ENCODE results near the gene JMJD1C.
"Not testable (repeated sequence)": the region's sequence is repeated elsewhere in the genome, so short reads cannot be mapped to it uniquely, and the experiment has no call there.

The JMJD1C gene

GRCh38 chr10:63313066-63313717 is 152.6 kb downstream of the JMJD1C start:
- TF ChIP-seq CTCF (IDR thresholded peaks at IDR 0.05; ENCODE audit: borderline replicate concordance, control extremely low read depth, extremely low read depth, insufficient read depth, missing control alignments): no peak
- DNase-seq (ENCODE audit: low spot score): no peak
- in situ Hi-C loops (cut with MboI; ENCODE audit: low sequenced_read_pairs, unreplicated experiment): no loop called here

DNA sequence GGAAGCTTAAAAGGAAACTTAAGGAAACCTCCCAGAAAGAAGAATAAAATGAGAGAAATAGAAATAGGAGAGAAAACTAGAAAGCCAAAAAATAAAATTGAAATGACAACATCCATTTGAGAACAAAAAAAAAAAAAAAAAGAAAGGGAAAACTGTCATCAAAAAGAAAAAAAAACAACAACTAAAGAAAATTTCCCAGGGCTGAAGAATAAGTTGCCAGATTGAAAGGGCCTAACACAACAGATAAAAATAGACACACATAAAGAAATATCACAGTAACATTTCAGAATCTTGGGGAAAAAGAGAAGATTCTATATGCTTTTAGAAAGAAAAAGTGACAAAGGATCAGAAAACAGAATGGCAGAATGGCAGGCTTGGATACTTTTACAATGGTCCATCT is 157.1 kb downstream of the JMJD1C start:
- no peak for TF ChIP-seq CTCF (IDR thresholded peaks at IDR 0.05; ENCODE audit: borderline replicate concordance, control extremely low read depth, extremely low read depth, insufficient read depth, missing control alignments)
- no peak for DNase-seq (ENCODE audit: low spot score)
- in situ Hi-C loops (cut with MboI; ENCODE audit: low sequenced_read_pairs, unreplicated experiment): no loop called here

DNA sequence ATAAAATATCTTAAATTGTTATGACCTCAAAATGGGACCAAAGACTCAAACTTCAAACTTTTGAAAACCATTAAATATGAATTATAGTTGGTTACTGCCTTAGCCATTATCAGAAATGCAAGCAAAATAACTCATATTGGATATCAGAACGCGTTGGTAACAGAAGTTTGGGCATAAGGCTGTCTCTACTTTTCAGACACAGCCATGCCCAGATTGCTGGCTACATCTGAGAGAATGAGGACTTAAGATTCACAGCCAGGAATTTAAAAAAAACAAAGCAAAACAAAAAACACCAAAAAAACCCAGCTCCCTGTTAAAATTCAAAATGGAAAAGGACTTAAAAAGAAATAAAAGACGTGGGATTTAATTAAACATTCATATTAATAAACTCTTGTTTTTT is 161.6 kb downstream of the JMJD1C start:
- TF ChIP-seq CTCF (IDR thresholded peaks at IDR 0.05; ENCODE audit: borderline replicate concordance, control extremely low read depth, extremely low read depth, insufficient read depth, missing control alignments): no peak
- in situ Hi-C loops (cut with MboI; ENCODE audit: low sequenced_read_pairs, unreplicated experiment): no loop called here
- DNase-seq (ENCODE audit: low spot score): no peak

- DNase-seq (ENCODE audit: low spot score): no peak
- TF ChIP-seq CTCF (IDR thresholded peaks at IDR 0.05; ENCODE audit: borderline replicate concordance, control extremely low read depth, extremely low read depth, insufficient read depth, missing control alignments): no peak
- in situ Hi-C loops (cut with MboI; ENCODE audit: low sequenced_read_pairs, unreplicated experiment): no loop called here
Measured at GRCh38 chr10:63300801-63301200, 165.0 kb downstream of the JMJD1C start.

DNA sequence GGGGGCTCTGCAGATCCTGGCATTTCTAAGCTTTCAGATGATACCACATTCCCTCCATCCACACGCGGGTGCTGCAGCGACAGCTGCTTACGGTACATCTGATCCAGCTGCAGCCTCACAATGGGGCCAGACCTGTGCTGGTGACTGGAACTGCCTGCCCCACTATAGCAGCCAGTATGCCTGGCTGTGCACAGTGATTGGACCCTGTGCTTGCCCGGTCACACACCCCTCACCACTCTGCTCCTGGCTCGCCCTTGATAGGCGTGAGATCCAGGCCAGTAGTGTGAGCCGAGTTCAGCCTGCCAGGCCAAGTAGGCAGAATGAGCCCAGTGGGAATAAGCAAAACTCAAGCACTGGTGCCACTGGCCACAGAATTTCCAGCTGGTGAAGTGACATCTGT is 167.8 kb downstream of the JMJD1C start:
- DNase-seq (ENCODE audit: low spot score): no peak
- TF ChIP-seq CTCF (IDR thresholded peaks at IDR 0.05; ENCODE audit: borderline replicate concordance, control extremely low read depth, extremely low read depth, insufficient read depth, missing control alignments): no peak
- in situ Hi-C loops (cut with MboI; ENCODE audit: low sequenced_read_pairs, unreplicated experiment): no loop called here

GRCh38 chr10:63294781-63295180 is 171.0 kb downstream of the JMJD1C start:
- no peak for TF ChIP-seq CTCF (IDR thresholded peaks at IDR 0.05; ENCODE audit: borderline replicate concordance, control extremely low read depth, extremely low read depth, insufficient read depth, missing control alignments)
- DNase-seq (ENCODE audit: low spot score): no peak
- in situ Hi-C loops (cut with MboI; ENCODE audit: low sequenced_read_pairs, unreplicated experiment): no loop called here

GRCh38 chr10:63292847-63293246 is 172.9 kb downstream of the JMJD1C start:
- in situ Hi-C loops (cut with MboI; ENCODE audit: low sequenced_read_pairs, unreplicated experiment); DNase-seq (ENCODE audit: low spot score): not testable (repeated sequence)

All from GM13976 (cell line).